Endodermal cell (in vitro differentiated cells): Measurements from ENCODE around the gene BIRC7. TPM values are rescaled to one million over a fixed set of nuclear protein-coding genes. Genes with fewer than 3 reads are reported as not detected.

Experiments used
- DNase-seq: peaks from one replicate; pipeline ENCODE4 v3.0.0-alpha.2; 2017
- H3K27ac ChIP-seq: 2 replicates; pipeline ENCODE4 v1.5.1; 2013; ENCODE audit warnings: mild to moderate bottlenecking, low read depth, low read length, moderate library complexity
- H3K27me3 ChIP-seq: 2 replicates; pipeline ENCODE4 v1.6.1; 2013; ENCODE audit warnings: mild to moderate bottlenecking, low read length, moderate library complexity; ENCODE audit not compliant: insufficient read depth, control insufficient read depth, poor library complexity, severe bottlenecking
- H3K36me3 ChIP-seq: 2 replicates; pipeline ENCODE4 v1.7.0; 2013; ENCODE audit warnings: mild to moderate bottlenecking, low read length, moderate library complexity; ENCODE audit not compliant: control insufficient read depth, insufficient read depth
- H3K4me1 ChIP-seq: one replicate; pipeline ENCODE4 v1.7.0; 2013; ENCODE audit warnings: low read length; ENCODE audit not compliant: control insufficient read depth, insufficient read depth
- H3K4me3 ChIP-seq: 2 replicates; pipeline ENCODE4 v1.5.1; 2013; ENCODE audit warnings: mild to moderate bottlenecking, low read length, moderate library complexity
- H3K9ac ChIP-seq: 2 replicates; pipeline ENCODE4 v1.6.1; 2013; ENCODE audit warnings: mild to moderate bottlenecking, low read length, moderate library complexity; ENCODE audit not compliant: poor library complexity, severe bottlenecking; ENCODE audit errors: extremely low read depth
- H3K9me3 ChIP-seq: 2 replicates; pipeline ENCODE4 v1.6.1; 2013; ENCODE audit warnings: mild to moderate bottlenecking, low read length, moderate library complexity; ENCODE audit not compliant: control insufficient read depth
- H3K27ac Mint-ChIP-seq: 2 replicates; pipeline ENCODE4 v1.8.0; 2020; ENCODE audit warnings: mixed read lengths
- H3K27me3 Mint-ChIP-seq: 2 replicates; pipeline ENCODE4 v1.8.0; 2021; ENCODE audit warnings: mild to moderate bottlenecking, mixed read lengths; ENCODE audit not compliant: insufficient read depth
- H3K36me3 Mint-ChIP-seq: 2 replicates; pipeline ENCODE4 v1.8.0; 2020; ENCODE audit warnings: low read depth, mixed read lengths
- H3K4me1 Mint-ChIP-seq: 2 replicates; pipeline ENCODE4 v1.8.0; 2020; ENCODE audit warnings: mixed read lengths
- H3K4me3 Mint-ChIP-seq: 2 replicates; pipeline ENCODE4 v1.8.0; 2020; ENCODE audit warnings: mild to moderate bottlenecking, moderate library complexity, mixed read lengths
- H3K9me3 Mint-ChIP-seq: 2 replicates; pipeline ENCODE4 v1.8.0; 2020; ENCODE audit warnings: mild to moderate bottlenecking, mixed read lengths
- WGBS, 2 experiments: methylation state at CpG; one replicate each; pipeline versions ENCODE4 v1.1.5 to v1.1.7; 2013; ENCODE audit warnings: missing lambda C conversion rate in 2 of 2, mixed read lengths in 1 of 2; ENCODE audit not compliant: insufficient coverage in 1 of 2, insufficient read length in 1 of 2; 5-methylcytosine and 5-hydroxymethylcytosine counted together
- total RNA-seq, 2 donors: library from RNA; stranded (reverse); fragmentation: NEBNext Ultra II Directional in 1 of 2; extraction: Animal tissue kit (Norgen Biotek cat#: 25700) in 1 of 2; gene quantifications; 2 replicates in 1 of 2; 3 replicates in 1 of 2; pipeline ENCODE4 v1.2.1, GENCODE V29; 2021
- TF ChIP-seq, protein P1 (sequence below): fragments of 200-600 bp; sonication (generic); conservative IDR thresholded peaks from 2 replicates; pipeline ENCODE4 v1.5.0; 2021; ENCODE audit warnings: antibody characterized with exemption, mild to moderate bottlenecking

Gene BIRC7
- total RNA-seq, 2 donors from 2014 or later: not detected

DNA sequence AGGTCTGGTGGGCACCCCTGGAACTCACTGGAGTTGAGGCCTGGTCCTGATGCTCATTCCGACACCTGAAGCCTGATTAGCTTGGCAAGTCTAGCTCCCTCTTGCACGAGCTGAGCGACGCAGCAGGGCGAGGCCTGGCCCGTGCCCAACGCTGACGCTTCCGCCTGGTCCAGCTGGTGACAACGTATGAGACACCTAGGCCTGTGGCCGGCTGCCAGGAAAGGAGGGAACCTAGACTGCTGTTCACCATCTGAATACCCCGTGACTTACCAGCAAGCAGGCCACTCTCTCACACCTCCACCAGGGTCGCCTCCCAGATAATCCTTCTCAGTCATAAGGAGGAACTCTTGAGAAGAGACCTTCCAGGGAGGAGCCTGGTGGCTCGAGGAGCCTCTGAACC, 44.3 kb upstream of the BIRC7 start:
- Histone ChIP-seq H3K36me3 (peaks cover 25% of the 10 kb centered on the region), H3K27me3 (no peaks in the 10 kb centered on the region), H3K9me3 (no peaks in the 10 kb centered on the region), H3K27ac (no peak overlapping the region), H3K4me3 (no peak overlapping the region), H3K4me1 (no peaks in the 10 kb centered on the region), H3K9ac (no peak overlapping the region)
- H3K27ac Mint-ChIP-seq: no peak overlapping the region
- no peaks in the 10 kb centered on the region for H3K27me3 Mint-ChIP-seq
- TF ChIP-seq, protein P1, sequence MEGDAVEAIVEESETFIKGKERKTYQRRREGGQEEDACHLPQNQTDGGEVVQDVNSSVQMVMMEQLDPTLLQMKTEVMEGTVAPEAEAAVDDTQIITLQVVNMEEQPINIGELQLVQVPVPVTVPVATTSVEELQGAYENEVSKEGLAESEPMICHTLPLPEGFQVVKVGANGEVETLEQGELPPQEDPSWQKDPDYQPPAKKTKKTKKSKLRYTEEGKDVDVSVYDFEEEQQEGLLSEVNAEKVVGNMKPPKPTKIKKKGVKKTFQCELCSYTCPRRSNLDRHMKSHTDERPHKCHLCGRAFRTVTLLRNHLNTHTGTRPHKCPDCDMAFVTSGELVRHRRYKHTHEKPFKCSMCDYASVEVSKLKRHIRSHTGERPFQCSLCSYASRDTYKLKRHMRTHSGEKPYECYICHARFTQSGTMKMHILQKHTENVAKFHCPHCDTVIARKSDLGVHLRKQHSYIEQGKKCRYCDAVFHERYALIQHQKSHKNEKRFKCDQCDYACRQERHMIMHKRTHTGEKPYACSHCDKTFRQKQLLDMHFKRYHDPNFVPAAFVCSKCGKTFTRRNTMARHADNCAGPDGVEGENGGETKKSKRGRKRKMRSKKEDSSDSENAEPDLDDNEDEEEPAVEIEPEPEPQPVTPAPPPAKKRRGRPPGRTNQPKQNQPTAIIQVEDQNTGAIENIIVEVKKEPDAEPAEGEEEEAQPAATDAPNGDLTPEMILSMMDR: no peak
- H3K4me3 Mint-ChIP-seq: no peak overlapping the region
- H3K9me3 Mint-ChIP-seq: no peaks in the 10 kb centered on the region
- H3K36me3 Mint-ChIP-seq: peaks cover 19% of the 10 kb centered on the region
- WGBS, 2 experiments: 91 to 92% methylated on average over 13 to 14 of the region's 14 CpGs
- peaks cover 4% of the 10 kb centered on the region for H3K4me1 Mint-ChIP-seq
- DNase-seq: no peak

DNA sequence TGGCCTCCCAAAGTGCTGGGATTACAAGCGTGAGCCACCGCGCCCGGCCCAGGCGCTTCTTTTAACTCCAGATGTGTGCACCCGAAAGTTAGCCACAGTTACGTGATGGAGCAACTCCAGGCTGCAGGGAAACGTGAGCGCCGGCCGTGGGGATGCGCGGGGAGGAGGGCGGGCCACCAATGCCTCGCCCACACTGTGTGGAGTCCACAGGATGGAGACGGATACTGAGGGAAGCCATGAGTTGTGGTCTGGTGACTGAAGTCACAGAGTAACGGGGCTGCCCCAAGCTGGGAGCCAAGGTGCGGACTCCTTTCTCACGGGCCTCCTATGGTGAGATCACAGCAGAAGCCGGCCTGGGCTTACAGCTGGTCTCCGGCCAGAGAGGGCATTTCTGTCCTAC, 43.0 kb upstream of the BIRC7 start:
- H3K27me3 Mint-ChIP-seq: no peaks in the 10 kb centered on the region
- H3K9me3 Mint-ChIP-seq: no peaks in the 10 kb centered on the region
- Histone ChIP-seq H3K9me3 (no peaks in the 10 kb centered on the region), H3K27ac (no peak overlapping the region), H3K9ac (no peak overlapping the region), H3K4me3 (no peak overlapping the region), H3K4me1 (no peaks in the 10 kb centered on the region), H3K27me3 (no peaks in the 10 kb centered on the region), H3K36me3 (peaks cover 39% of the 10 kb centered on the region)
- DNase-seq: no peak
- no peak overlapping the region for H3K27ac Mint-ChIP-seq
- H3K4me1 Mint-ChIP-seq: peaks cover 4% of the 10 kb centered on the region
- WGBS, 2 experiments: 94 to 96% methylated on average over 19 to 21 of the region's 21 CpGs
- no peak overlapping the region for H3K4me3 Mint-ChIP-seq
- TF ChIP-seq, protein P1: no peak
- H3K36me3 Mint-ChIP-seq: peaks cover 30% of the 10 kb centered on the region

DNA sequence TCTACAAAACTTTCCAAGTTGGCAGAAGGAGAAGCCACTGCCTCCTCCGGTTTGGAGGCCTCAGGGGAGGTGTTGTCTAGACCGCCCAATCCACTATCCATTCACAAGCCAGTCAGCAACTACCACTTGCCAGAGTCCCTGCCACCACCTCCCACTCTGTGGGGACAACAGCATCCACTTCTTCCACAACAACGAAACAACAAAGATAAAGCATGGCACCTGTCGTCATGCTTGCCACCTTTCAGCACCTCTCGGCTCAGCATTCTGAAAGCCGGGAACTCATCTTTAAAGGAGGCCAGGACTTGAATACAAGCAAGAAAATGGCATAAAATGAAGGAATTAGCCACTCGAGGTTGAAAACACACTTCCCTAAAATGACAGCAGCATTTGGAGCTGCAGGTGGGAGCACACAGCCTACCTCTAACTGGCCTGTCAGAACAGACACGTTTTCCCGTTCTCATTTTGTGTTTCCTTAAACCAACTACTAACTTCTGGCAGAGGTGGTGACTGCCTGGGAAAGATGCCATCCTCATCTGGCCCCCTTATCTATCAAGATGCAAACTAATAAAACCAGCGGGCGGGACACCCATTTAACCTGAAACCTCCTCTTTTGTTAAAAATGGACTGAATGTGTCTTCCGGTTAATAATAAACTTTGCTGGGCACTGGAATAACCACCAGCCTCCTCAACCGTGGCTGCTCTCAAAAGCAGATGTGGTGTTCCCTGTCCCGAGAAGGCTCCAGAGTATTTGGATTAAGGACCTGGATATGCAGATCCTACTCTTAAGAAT, 41.5 kb upstream of the BIRC7 start:
- Histone ChIP-seq H3K4me3 (no peak overlapping the region), H3K9ac (no peak overlapping the region), H3K9me3 (no peaks in the 10 kb centered on the region), H3K36me3 (peaks cover 50% of the 10 kb centered on the region), H3K27ac (no peak overlapping the region), H3K27me3 (no peaks in the 10 kb centered on the region), H3K4me1 (no peaks in the 10 kb centered on the region)
- TF ChIP-seq, protein P1: no peak
- WGBS, 2 experiments: 91 to 94% methylated on average over 14 of the region's 14 CpGs
- DNase-seq: no peak
- Mint-ChIP-seq H3K4me1 (peaks cover 7% of the 10 kb centered on the region), H3K36me3 (peaks cover 44% of the 10 kb centered on the region), H3K9me3 (no peaks in the 10 kb centered on the region), H3K27me3 (no peaks in the 10 kb centered on the region), H3K4me3 (no peak overlapping the region), H3K27ac (peak overlapping the region; percentile 70)
